Measurements from ENCODE around the gene CDC6.
A peak's percentile ranks its signal among the peaks of the same experiment; 100 is the strongest.

The CDC6 gene

GRCh38 chr17:40340880-40341807, 53.5 kb downstream of the CDC6 start:
- DNase-seq (ENCODE audit: low spot score), result peak; percentile 86

- DNase-seq (ENCODE audit: low spot score), result peak; percentile 93
Observed at GRCh38 chr17:40341808-40342503, 54.3 kb downstream of the CDC6 start.

GRCh38 chr17:40342504-40343218, 55.0 kb downstream of the CDC6 start:
- DNase-seq (ENCODE audit: low spot score), result no peak

GRCh38 chr17:40343219-40344119, 55.8 kb downstream of the CDC6 start:
- DNase-seq (ENCODE audit: low spot score), result no peak

GRCh38 chr17:40344421-40345160, 56.9 kb downstream of the CDC6 start:
- DNase-seq (ENCODE audit: low spot score), result no peak

- DNase-seq (ENCODE audit: low spot score), result peak; percentile 89
Observed at GRCh38 chr17:40345161-40345993, 57.7 kb downstream of the CDC6 start.

GRCh38 chr17:40345994-40346764, 58.5 kb downstream of the CDC6 start:
- DNase-seq (ENCODE audit: low spot score), result no peak

GRCh38 chr17:40346765-40347158, 59.1 kb downstream of the CDC6 start:
- no peak for DNase-seq (ENCODE audit: low spot score)

GRCh38 chr17:40347319-40348135, 59.8 kb downstream of the CDC6 start:
- DNase-seq (ENCODE audit: low spot score), result no peak

- no peak for DNase-seq (ENCODE audit: low spot score)
Observed at GRCh38 chr17:40348136-40348504, 60.4 kb downstream of the CDC6 start.

- DNase-seq (ENCODE audit: low spot score), result no peak
Observed at GRCh38 chr17:40348562-40349476, 61.1 kb downstream of the CDC6 start.

GRCh38 chr17:40349477-40349894, 61.8 kb downstream of the CDC6 start:
- DNase-seq (ENCODE audit: low spot score), result no peak

GRCh38 chr17:40349895-40350688, 62.4 kb downstream of the CDC6 start:
- DNase-seq (ENCODE audit: low spot score), result no peak

- no peak for DNase-seq (ENCODE audit: low spot score)
Observed at GRCh38 chr17:40350689-40351358, 63.1 kb downstream of the CDC6 start.

- DNase-seq (ENCODE audit: low spot score), result no peak
Observed at GRCh38 chr17:40351359-40352236, 63.9 kb downstream of the CDC6 start.
